HepG2 (cell line): Measurements from ENCODE around the gene LDB2. TPM values are rescaled to one million over a fixed set of nuclear protein-coding genes. Genes with fewer than 3 reads are reported as not detected.

ENCODE experiments used
- ATAC-seq: fragments of 200-7000 bp; cut with Tn5 transposase; 3 replicates; pipeline ENCODE4 v1.9.1; 2020; ENCODE audit warnings: mild to moderate bottlenecking, moderate library complexity
- BruUV-seq: library from RNA; stranded (reverse); fragments of 400-500 nt; replicated peaks from 2 replicates; lab custom pipeline; 2021; lab: Mats Ljungman, UMichigan
- CTCF ChIA-PET: fragments of 300-600 bp; formaldehyde crosslinking; extraction: SDS; loops from one replicate; lab custom pipeline; 2021; ENCODE audit warnings: low total read pairs, inconsistent platforms, low intra/inter-chr PET ratio; lab: Yijun Ruan, JAX
- POLR2A ChIA-PET: fragments of 350-600 bp; sonication (Branson Sonifier 250); formaldehyde crosslinking; loops from one replicate; lab custom pipeline; 2020; ENCODE audit warnings: antibody characterized with exemption, inconsistent platforms; lab: Yijun Ruan, JAX
- DNase-seq: peaks from one replicate; pipeline ENCODE4 v3.0.0-alpha.2; 2015; ENCODE audit warnings: low spot score
- FAIRE-seq: peaks from 3 replicates; lab custom pipeline; 2011; peaks lifted over from hg19 to GRCh38; lab: Jason Lieb, UNC
- H2AFZ ChIP-seq: one replicate; pipeline ENCODE4 v1.6.1; 2011; ENCODE audit warnings: low read length, inconsistent platforms
- H3K27ac ChIP-seq: fragments of 300-600 bp; 3 replicates; pipeline ENCODE4 v1.8.0; 2011; ENCODE audit warnings: mixed run types, mild to moderate bottlenecking, mixed read lengths, low read length, inconsistent platforms; ENCODE audit not compliant: insufficient read depth; ENCODE audit errors: extremely low read length
- H3K27me3 ChIP-seq, 2 experiments: fragments of 200-600 bp in 1 of 2; 2 replicates in 1 of 2; 3 replicates in 1 of 2; pipeline versions ENCODE4 v1.6.0 to v1.8.0; 2011; ENCODE audit warnings: low read length in 2 of 2, mild to moderate bottlenecking in 2 of 2, moderate library complexity in 2 of 2, inconsistent platforms in 1 of 2; ENCODE audit not compliant: insufficient read depth in 2 of 2, control insufficient read depth in 1 of 2
- H3K36me3 ChIP-seq, 2 experiments: fragments of 200-600 bp in 1 of 2; replicated peaks in 1 of 2; 2 replicates in 1 of 2; 3 replicates in 1 of 2; pipeline versions ENCODE4 v1.5.1 to v1.8.0; 2011; ENCODE audit warnings: low read length in 2 of 2, inconsistent platforms in 1 of 2; ENCODE audit not compliant: insufficient read depth in 2 of 2, control insufficient read depth in 1 of 2
- H3K4me1 ChIP-seq: 2 replicates; pipeline ENCODE4 v1.5.1; 2012; ENCODE audit warnings: low read length, inconsistent platforms; ENCODE audit not compliant: insufficient read depth
- H3K4me2 ChIP-seq: 2 replicates; pipeline ENCODE4 v1.6.0; 2011; ENCODE audit warnings: low read depth, low read length, inconsistent platforms
- H3K4me3 ChIP-seq, 3 experiments: fragments of 200-600 bp in 1 of 3; sonication (generic), shearing (Covaris generic) in 1 of 3; replicated peaks in 1 of 3; 2 replicates each; pipeline ENCODE4 v1.5.1; 2011 to 2016; ENCODE audit warnings: low read length in 3 of 3, inconsistent platforms in 2 of 3, low read depth in 2 of 3, mild to moderate bottlenecking in 2 of 3, control low read depth in 1 of 3, mixed read lengths in 1 of 3; ENCODE audit not compliant: insufficient read depth in 1 of 3
- H3K79me2 ChIP-seq: one replicate; pipeline ENCODE4 v1.6.1; 2011; ENCODE audit warnings: low read length, inconsistent platforms; ENCODE audit not compliant: insufficient read depth
- H3K9ac ChIP-seq: 2 replicates; pipeline ENCODE4 v1.6.0; 2011; ENCODE audit warnings: mild to moderate bottlenecking, low read depth, low read length, inconsistent platforms; ENCODE audit not compliant: insufficient read depth
- H3K9me3 ChIP-seq: 2 replicates; pipeline ENCODE4 v1.5.1; 2012; ENCODE audit warnings: mild to moderate bottlenecking, low read length
- H4K20me1 ChIP-seq: 2 replicates; pipeline ENCODE4 v1.6.0; 2011; ENCODE audit warnings: inconsistent platforms, mild to moderate bottlenecking, low read length, moderate library complexity; ENCODE audit not compliant: insufficient read depth
- GLMP ChIP-seq: sonication (generic); formaldehyde crosslinking; IDR thresholded peaks from 2 replicates; pipeline ENCODE4 v1.9.0; 2021; ENCODE audit warnings: missing genetic modification reagents, mild to moderate bottlenecking, borderline replicate concordance
- RAD21 ChIP-seq: fragments of 450-650 bp; formaldehyde crosslinking; IDR thresholded peaks from 2 replicates; pipeline ENCODE4 v1.5.0; 2020; ENCODE audit warnings: mild to moderate bottlenecking
- SNAI1 ChIP-seq: sonication (generic); formaldehyde crosslinking; IDR thresholded peaks from 2 replicates; pipeline ENCODE4 v1.5.0; 2020; ENCODE audit warnings: mild to moderate bottlenecking, missing genetic modification reagents, borderline replicate concordance
- SUZ12 ChIP-seq: fragments of 150-350 bp; IDR thresholded peaks from 2 replicates; pipeline ENCODE4 v1.6.1; 2014; ENCODE audit warnings: low read depth, low read length
- TAF1 ChIP-seq: sonication (generic); formaldehyde crosslinking; IDR thresholded peaks from 2 replicates; pipeline ENCODE4 v1.4.0; 2020; ENCODE audit warnings: missing genetic modification reagents
- ZBTB7B ChIP-seq: sonication (generic); formaldehyde crosslinking; IDR thresholded peaks from 2 replicates; pipeline ENCODE4 v1.4.0; 2020; ENCODE audit warnings: missing genetic modification reagents
- ZFYVE20 ChIP-seq: sonication (generic); formaldehyde crosslinking; IDR thresholded peaks from 2 replicates; pipeline ENCODE4 v1.8.0; 2023; ENCODE audit warnings: low read depth, mild to moderate bottlenecking, moderate library complexity, missing genetic modification reagents, borderline replicate concordance
- ZNF432 ChIP-seq: sonication (generic); formaldehyde crosslinking; IDR thresholded peaks from 2 replicates; pipeline ENCODE4 v1.5.0; 2020; ENCODE audit warnings: missing genetic modification reagents, mild to moderate bottlenecking, borderline replicate concordance
- ZNF850 ChIP-seq: sonication (generic); formaldehyde crosslinking; conservative IDR thresholded peaks from 2 replicates; pipeline ENCODE4 v1.9.0; 2021; ENCODE audit warnings: mild to moderate bottlenecking, missing genetic modification reagents
- ZZZ3 ChIP-seq: sonication (generic); formaldehyde crosslinking; IDR thresholded peaks from 2 replicates; pipeline ENCODE4 v1.4.0; 2020; ENCODE audit warnings: missing genetic modification reagents, mild to moderate bottlenecking, borderline replicate concordance
- WGBS: methylation state at CpG from one replicate; pipeline ENCODE4 v1.1.6; 2017; ENCODE audit warnings: low lambda C conversion rate; 5-methylcytosine and 5-hydroxymethylcytosine counted together
- in situ Hi-C: cut with HindIII; loops from 2 replicates; pipeline ENCODE4 v1.10.0; 2017; ENCODE audit warnings: low pct_unique_long_range_greater_than_20kb; ENCODE audit not compliant: extremely low pct_ligation_motif_present
- intact Hi-C: fragments of 100-400 bp; cut with micrococcal nuclease; formaldehyde crosslinking; loops from one replicate; pipeline ENCODE4 v1.10.0; 2022; ENCODE audit not compliant: unreplicated experiment
- polyA plus RNA-seq, 8 experiments: library from polyadenylated mRNA; depleted of rRNA in 3 of 8; stranded (reverse) in 7 of 8; unstranded in 1 of 8; fragments of >200 nt; fragmentation: Illumina TruSeq in 4 of 8; extraction: Trizol in 4 of 8; gene quantifications; 2 replicates each; pipeline versions ENCODE4 v1.2.1 to v1.2.3, GENCODE V29; 2011 to 2016; ENCODE audit warnings: low read depth in 4 of 8, missing spikeins in 1 of 8, mixed read lengths in 1 of 8; ENCODE audit not compliant: insufficient read depth in 1 of 8
- total RNA-seq, 5 experiments: library from RNA; depleted of rRNA; stranded (reverse); fragments of >200 nt; fragmentation: Illumina TruSeq; extraction: Trizol; gene quantifications; 2 replicates each; pipeline ENCODE4 v1.2.3, GENCODE V29; 2016; ENCODE audit warnings: low read depth in 1 of 5

LDB2 gene
- total and polyA plus RNA-seq, 2 of the 13 experiments (the other 11 are each of a cell fraction or from before 2014, with no cell fraction given): not detected

GRCh38 chr4:16785793-16786527 lies 112.5 kb downstream of the LDB2 start:
- CTCF ChIA-PET: no interaction called here
- intact Hi-C loops (no loop called here), in situ Hi-C loops (no loop called here)
- TF ChIP-seq ZNF850 (CRISPR knock-in tag): no peak
- no peak for TF ChIP-seq ZFYVE20 (CRISPR knock-in tag)
- TF ChIP-seq RAD21 (CRISPR knock-in tag): no peak
- no peak for TF ChIP-seq GLMP (CRISPR knock-in tag)
- no peak for TF ChIP-seq ZBTB7B (CRISPR knock-in tag)
- TF ChIP-seq TAF1 (CRISPR knock-in tag): no peak
- no peak for TF ChIP-seq SUZ12
- TF ChIP-seq ZZZ3 (CRISPR knock-in tag): no peak
- TF ChIP-seq SNAI1: no peak
- TF ChIP-seq ZNF432: no peak
- H3K27ac ChIP-seq: no peak overlapping the region
- H3K4me2 ChIP-seq: no peak overlapping the region
- ATAC-seq: no peak
- no peaks in the 10 kb centered on the region for H3K4me1 ChIP-seq
- H3K9ac ChIP-seq: no peak overlapping the region
- FAIRE-seq: no peak
- peaks cover 0 to 1% of the 10 kb centered on the region in 2 experiments; a peak in 2 of 5 replicates for H3K27me3 ChIP-seq
- no peak for DNase-seq
- POLR2A ChIA-PET: no interaction called here
- no peak overlapping the region for H3K4me3 ChIP-seq
- H3K79me2 ChIP-seq: no peaks in the 10 kb centered on the region
- H4K20me1 ChIP-seq: no peaks in the 10 kb centered on the region
- BruUV-seq: no TSS peak
- no peaks in the 10 kb centered on the region for H3K9me3 ChIP-seq
- H2AFZ ChIP-seq: no peak overlapping the region
- H3K36me3 ChIP-seq: no peaks in the 10 kb centered on the region
- under 1% methylated on average over 6 of the region's 6 CpGs for WGBS
